Measurements from ENCODE around the gene CDC37L1.

The CDC37L1 gene

GRCh38 chr9:4668604-4669003 lies 10.8 kb upstream of the CDC37L1 start:
- no peak for TF ChIP-seq CTCF (IDR thresholded peaks at IDR 0.05; ENCODE audit: low read length, missing control alignments)
- no peak overlapping the region for H3K4me3 ChIP-seq (replicated peaks; ENCODE audit: low read depth, low read length)
- no peak for DNase-seq (ENCODE audit: low read depth)

GRCh38 chr9:4669890-4670289 lies 9.5 kb upstream of the CDC37L1 start:
- no peak overlapping the region for H3K4me3 ChIP-seq (replicated peaks; ENCODE audit: low read depth, low read length)
- TF ChIP-seq CTCF (IDR thresholded peaks at IDR 0.05; ENCODE audit: low read length, missing control alignments), result no peak
- DNase-seq (ENCODE audit: low read depth), result no peak

- H3K4me3 ChIP-seq (replicated peaks; ENCODE audit: low read depth, low read length), result no peak overlapping the region
- no peak for DNase-seq (ENCODE audit: low read depth)
- no peak for TF ChIP-seq CTCF (IDR thresholded peaks at IDR 0.05; ENCODE audit: low read length, missing control alignments)
These were observed 8.8 kb upstream of the CDC37L1 start for GRCh38 chr9:4670591-4670990.

GRCh38 chr9:4671737-4672136 lies 7.6 kb upstream of the CDC37L1 start:
- TF ChIP-seq CTCF (IDR thresholded peaks at IDR 0.05; ENCODE audit: low read length, missing control alignments), result no peak
- H3K4me3 ChIP-seq (replicated peaks; ENCODE audit: low read depth, low read length), result no peak overlapping the region
- DNase-seq (ENCODE audit: low read depth), result no peak

- TF ChIP-seq CTCF (IDR thresholded peaks at IDR 0.05; ENCODE audit: low read length, missing control alignments), result no peak
- peak; percentile 61 for DNase-seq (ENCODE audit: low read depth)
These were observed 4.6 kb upstream of the CDC37L1 start for GRCh38 chr9:4674783-4675182.

GRCh38 chr9:4677392-4677791 lies 2.0 kb upstream of the CDC37L1 start:
- no peak overlapping the region for H3K4me3 ChIP-seq (replicated peaks; ENCODE audit: low read depth, low read length)
- no peak for DNase-seq (ENCODE audit: low read depth)
- TF ChIP-seq CTCF (IDR thresholded peaks at IDR 0.05; ENCODE audit: low read length, missing control alignments), result no peak

More at GRCh38 chr9:4674783-4675182, 4.6 kb upstream of the CDC37L1 start:
- H3K4me3 ChIP-seq (replicated peaks; ENCODE audit: low read depth, low read length), result no peak overlapping the region

- peak; percentile 56 for DNase-seq (ENCODE audit: low read depth)
- peak overlapping the region; percentile 90 for H3K4me3 ChIP-seq (replicated peaks; ENCODE audit: low read depth, low read length)
- TF ChIP-seq CTCF (IDR thresholded peaks at IDR 0.05; ENCODE audit: low read length, missing control alignments), result no peak
These were observed 596 bp upstream of the CDC37L1 start for GRCh38 chr9:4678679-4679267.

Measured in fibroblast of pulmonary artery (primary cell).